ENCODE measurements around the gene ELP4. TPM values are rescaled to one million over a fixed set of nuclear protein-coding genes. Genes with fewer than 3 reads are reported as not detected.
A peak's percentile ranks its signal among the peaks of the same experiment; 100 is the strongest.

Gene ELP4
- total and polyA plus RNA-seq, 2 experiments from 2014 or later: 28.2 to 38.3 TPM

DNA sequence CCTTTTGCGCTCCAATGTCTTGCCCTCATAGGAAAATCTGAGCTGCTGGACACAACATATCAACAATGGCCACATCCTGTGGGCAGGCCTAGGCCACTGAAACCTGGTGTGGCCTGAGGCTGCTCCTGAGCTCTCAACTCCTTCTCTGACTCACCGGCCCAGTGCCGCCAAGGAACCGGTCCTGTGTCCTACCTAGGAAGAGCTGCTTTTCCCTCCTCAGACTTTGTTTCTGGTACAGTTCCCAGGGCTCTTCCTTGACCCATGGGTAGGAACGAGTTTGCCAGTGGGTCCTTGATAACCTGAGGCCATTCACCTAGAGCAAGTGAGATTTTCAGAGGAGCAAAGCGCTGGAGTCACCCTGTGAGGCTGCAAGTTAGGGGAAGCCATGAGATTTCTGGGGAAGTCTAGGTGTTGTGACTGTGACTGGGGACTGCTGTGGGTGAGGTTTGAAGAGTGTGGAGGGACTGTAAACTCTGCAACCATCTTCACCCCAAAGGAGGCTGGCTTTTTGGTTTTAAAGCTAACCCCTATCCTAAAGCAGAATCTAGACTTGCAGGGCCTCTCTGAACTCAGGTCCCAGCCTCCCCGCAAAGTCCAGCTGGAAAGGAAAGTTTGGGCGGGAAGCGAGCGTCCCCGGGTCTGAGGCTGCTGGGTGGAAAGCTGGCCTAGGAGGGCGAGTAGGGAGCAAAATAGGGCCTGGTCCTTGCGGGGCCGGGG is 313.5 kb downstream of the ELP4 start:
- Mint-ChIP-seq H3K4me1 (peaks cover 73% of the 10 kb centered on the region), H3K36me3 (ENCODE audit: low read depth) (no peaks in the 10 kb centered on the region), H3K27me3 (ENCODE audit: insufficient read depth, low read depth, poor library complexity) (peaks cover 98% of the 10 kb centered on the region), H3K4me3 (no peak overlapping the region), H3K27ac (no peak overlapping the region), H3K9me3 (no peaks in the 10 kb centered on the region)
- H3K9me2 ChIP-seq (ENCODE audit: insufficient read depth): no peaks in the 10 kb centered on the region
- H2AFZ ChIP-seq: peak overlapping the region; percentile 86; the same call in 1 of the 2 replicates
- peak overlapping the region; percentile 13; the same call in 1 of the 2 replicates for H3K4me3 ChIP-seq
- peak overlapping the region; percentile 74 for H3K4me2 ChIP-seq
- H3K4me1 ChIP-seq (ENCODE audit: insufficient read depth): peaks cover 74% of the 10 kb centered on the region
- H4K20me1 ChIP-seq (replicated peaks; ENCODE audit: insufficient read depth): no peaks in the 10 kb centered on the region
- ATAC-seq (no peak), DNase-seq (ENCODE audit: low spot score) (peak; percentile 40)
- peaks cover 97% of the 10 kb centered on the region for H3K27me3 ChIP-seq (ENCODE audit: insufficient read depth)
- H3K79me2 ChIP-seq (replicated peaks; ENCODE audit: insufficient read depth): no peaks in the 10 kb centered on the region
- TF ChIP-seq CREB1 (CRISPR knock-in tag; IDR thresholded peaks at IDR 0.05; ENCODE audit: low read depth): no peak
- TF ChIP-seq EZH2 (IDR thresholded peaks at IDR 0.05; ENCODE audit: low read depth, unreplicated experiment): peak; percentile 67
- TF ChIP-seq POLR2AphosphoS5 (IDR thresholded peaks at IDR 0.05; ENCODE audit: low read depth): no peak
- TF ChIP-seq, protein P1, sequence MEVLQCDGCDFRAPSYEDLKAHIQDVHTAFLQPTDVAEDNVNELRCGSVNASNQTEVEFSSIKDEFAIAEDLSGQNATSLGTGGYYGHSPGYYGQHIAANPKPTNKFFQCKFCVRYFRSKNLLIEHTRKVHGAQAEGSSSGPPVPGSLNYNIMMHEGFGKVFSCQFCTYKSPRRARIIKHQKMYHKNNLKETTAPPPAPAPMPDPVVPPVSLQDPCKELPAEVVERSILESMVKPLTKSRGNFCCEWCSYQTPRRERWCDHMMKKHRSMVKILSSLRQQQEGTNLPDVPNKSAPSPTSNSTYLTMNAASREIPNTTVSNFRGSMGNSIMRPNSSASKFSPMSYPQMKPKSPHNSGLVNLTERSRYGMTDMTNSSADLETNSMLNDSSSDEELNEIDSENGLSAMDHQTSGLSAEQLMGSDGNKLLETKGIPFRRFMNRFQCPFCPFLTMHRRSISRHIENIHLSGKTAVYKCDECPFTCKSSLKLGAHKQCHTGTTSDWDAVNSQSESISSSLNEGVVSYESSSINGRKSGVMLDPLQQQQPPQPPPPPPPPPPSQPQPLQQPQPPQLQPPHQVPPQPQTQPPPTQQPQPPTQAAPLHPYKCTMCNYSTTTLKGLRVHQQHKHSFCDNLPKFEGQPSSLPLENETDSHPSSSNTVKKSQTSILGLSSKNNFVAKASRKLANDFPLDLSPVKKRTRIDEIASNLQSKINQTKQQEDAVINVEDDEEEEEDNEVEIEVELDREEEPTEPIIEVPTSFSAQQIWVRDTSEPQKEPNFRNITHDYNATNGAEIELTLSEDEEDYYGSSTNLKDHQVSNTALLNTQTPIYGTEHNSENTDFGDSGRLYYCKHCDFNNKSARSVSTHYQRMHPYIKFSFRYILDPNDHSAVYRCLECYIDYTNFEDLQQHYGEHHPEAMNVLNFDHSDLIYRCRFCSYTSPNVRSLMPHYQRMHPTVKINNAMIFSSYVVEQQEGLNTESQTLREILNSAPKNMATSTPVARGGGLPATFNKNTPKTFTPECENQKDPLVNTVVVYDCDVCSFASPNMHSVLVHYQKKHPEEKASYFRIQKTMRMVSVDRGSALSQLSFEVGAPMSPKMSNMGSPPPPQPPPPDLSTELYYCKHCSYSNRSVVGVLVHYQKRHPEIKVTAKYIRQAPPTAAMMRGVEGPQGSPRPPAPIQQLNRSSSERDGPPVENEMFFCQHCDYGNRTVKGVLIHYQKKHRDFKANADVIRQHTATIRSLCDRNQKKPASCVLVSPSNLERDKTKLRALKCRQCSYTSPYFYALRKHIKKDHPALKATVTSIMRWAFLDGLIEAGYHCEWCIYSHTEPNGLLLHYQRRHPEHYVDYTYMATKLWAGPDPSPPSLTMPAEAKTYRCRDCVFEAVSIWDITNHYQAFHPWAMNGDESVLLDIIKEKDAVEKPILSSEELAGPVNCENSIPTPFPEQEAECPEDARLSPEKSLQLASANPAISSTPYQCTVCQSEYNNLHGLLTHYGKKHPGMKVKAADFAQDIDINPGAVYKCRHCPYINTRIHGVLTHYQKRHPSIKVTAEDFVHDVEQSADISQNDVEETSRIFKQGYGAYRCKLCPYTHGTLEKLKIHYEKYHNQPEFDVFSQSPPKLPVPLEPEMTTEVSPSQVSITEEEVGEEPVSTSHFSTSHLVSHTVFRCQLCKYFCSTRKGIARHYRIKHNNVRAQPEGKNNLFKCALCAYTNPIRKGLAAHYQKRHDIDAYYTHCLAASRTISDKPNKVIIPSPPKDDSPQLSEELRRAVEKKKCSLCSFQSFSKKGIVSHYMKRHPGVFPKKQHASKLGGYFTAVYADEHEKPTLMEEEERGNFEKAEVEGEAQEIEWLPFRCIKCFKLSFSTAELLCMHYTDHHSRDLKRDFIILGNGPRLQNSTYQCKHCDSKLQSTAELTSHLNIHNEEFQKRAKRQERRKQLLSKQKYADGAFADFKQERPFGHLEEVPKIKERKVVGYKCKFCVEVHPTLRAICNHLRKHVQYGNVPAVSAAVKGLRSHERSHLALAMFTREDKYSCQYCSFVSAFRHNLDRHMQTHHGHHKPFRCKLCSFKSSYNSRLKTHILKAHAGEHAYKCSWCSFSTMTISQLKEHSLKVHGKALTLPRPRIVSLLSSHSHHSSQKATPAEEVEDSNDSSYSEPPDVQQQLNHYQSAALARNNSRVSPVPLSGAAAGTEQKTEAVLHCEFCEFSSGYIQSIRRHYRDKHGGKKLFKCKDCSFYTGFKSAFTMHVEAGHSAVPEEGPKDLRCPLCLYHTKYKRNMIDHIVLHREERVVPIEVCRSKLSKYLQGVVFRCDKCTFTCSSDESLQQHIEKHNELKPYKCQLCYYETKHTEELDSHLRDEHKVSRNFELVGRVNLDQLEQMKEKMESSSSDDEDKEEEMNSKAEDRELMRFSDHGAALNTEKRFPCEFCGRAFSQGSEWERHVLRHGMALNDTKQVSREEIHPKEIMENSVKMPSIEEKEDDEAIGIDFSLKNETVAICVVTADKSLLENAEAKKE (CRISPR knock-in tag; IDR thresholded peaks at IDR 0.05): no peak
- TF ChIP-seq, protein P2, sequence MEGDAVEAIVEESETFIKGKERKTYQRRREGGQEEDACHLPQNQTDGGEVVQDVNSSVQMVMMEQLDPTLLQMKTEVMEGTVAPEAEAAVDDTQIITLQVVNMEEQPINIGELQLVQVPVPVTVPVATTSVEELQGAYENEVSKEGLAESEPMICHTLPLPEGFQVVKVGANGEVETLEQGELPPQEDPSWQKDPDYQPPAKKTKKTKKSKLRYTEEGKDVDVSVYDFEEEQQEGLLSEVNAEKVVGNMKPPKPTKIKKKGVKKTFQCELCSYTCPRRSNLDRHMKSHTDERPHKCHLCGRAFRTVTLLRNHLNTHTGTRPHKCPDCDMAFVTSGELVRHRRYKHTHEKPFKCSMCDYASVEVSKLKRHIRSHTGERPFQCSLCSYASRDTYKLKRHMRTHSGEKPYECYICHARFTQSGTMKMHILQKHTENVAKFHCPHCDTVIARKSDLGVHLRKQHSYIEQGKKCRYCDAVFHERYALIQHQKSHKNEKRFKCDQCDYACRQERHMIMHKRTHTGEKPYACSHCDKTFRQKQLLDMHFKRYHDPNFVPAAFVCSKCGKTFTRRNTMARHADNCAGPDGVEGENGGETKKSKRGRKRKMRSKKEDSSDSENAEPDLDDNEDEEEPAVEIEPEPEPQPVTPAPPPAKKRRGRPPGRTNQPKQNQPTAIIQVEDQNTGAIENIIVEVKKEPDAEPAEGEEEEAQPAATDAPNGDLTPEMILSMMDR (conservative IDR thresholded peaks at IDR 0.05; ENCODE audit: low read depth in 2 of 2): no peak
- no peak for TF ChIP-seq STAT1 (IDR thresholded peaks at IDR 0.05; ENCODE audit: unreplicated experiment)
- H3K27ac ChIP-seq (ENCODE audit: low read depth): no peak overlapping the region
- H3F3A ChIP-seq (replicated peaks; ENCODE audit: low read depth): peaks cover 64% of the 10 kb centered on the region
- H3K36me3 ChIP-seq (ENCODE audit: insufficient read depth): no peaks in the 10 kb centered on the region
